ENCODE measurements around the gene SLC18A2. TPM values are rescaled to one million over a fixed set of nuclear protein-coding genes. Genes with fewer than 3 reads are reported as not detected.
"Not testable (repeated sequence)": the region's sequence is repeated elsewhere in the genome, so short reads cannot be mapped to it uniquely, and the experiment has no call there.

SLC18A2 gene
- polyA plus RNA-seq, 1 donor from 2014 or later, result 0.19 TPM

GRCh38 chr10:117298219-117298618 is 57.3 kb downstream of the SLC18A2 start:
- Mint-ChIP-seq H3K27me3 (no peaks in the 10 kb centered on the region), H3K27ac (no peak overlapping the region), H3K4me1 (peaks cover 0 to 6% (median 4%) of the 10 kb centered on the region in 3 donors), H3K4me3 (no peak overlapping the region), H3K9me3 (peaks cover 0 to 15% (median 3%) of the 10 kb centered on the region in 3 donors), H3K36me3 (peaks cover 11% of the 10 kb centered on the region)

GRCh38 chr10:117299435-117299834 is 58.5 kb downstream of the SLC18A2 start:
- Mint-ChIP-seq H3K27me3 (no peaks in the 10 kb centered on the region), H3K9me3 (peaks cover 0 to 16% (median 3%) of the 10 kb centered on the region in 3 donors), H3K4me1 (peaks cover 0 to 6% (median 4%) of the 10 kb centered on the region in 3 donors), H3K36me3 (peaks cover 11% of the 10 kb centered on the region), H3K4me3 (no peak overlapping the region), H3K27ac (no peak overlapping the region)

GRCh38 chr10:117300671-117301070 is 59.8 kb downstream of the SLC18A2 start:
- Mint-ChIP-seq H3K27me3 (no peaks in the 10 kb centered on the region), H3K4me3 (no peak overlapping the region), H3K27ac (no peak overlapping the region), H3K4me1 (peaks cover 0 to 4% (median 3%) of the 10 kb centered on the region in 3 donors), H3K9me3 (peaks cover 0 to 16% (median 3%) of the 10 kb centered on the region in 3 donors), H3K36me3 (peaks cover 9% of the 10 kb centered on the region)

- peaks cover 0 to 16% (median 3%) of the 10 kb centered on the region in 3 donors for H3K9me3 Mint-ChIP-seq
- H3K27me3 Mint-ChIP-seq, H3K4me3 Mint-ChIP-seq, H3K27ac Mint-ChIP-seq, H3K4me1 Mint-ChIP-seq: not testable (repeated sequence)
- H3K36me3 Mint-ChIP-seq, result peaks cover 12% of the 10 kb centered on the region
Observed at GRCh38 chr10:117303451-117303850, 62.5 kb downstream of the SLC18A2 start.

GRCh38 chr10:117306674-117307073 is 65.8 kb downstream of the SLC18A2 start:
- Mint-ChIP-seq H3K27me3 (no peaks in the 10 kb centered on the region), H3K27ac (no peak overlapping the region), H3K36me3 (peaks cover 10% of the 10 kb centered on the region), H3K4me1 (peaks cover 0 to 5% (median 0%) of the 10 kb centered on the region in 3 donors), H3K9me3 (peaks cover 0 to 10% (median 3%) of the 10 kb centered on the region in 3 donors), H3K4me3 (no peak overlapping the region)

- Mint-ChIP-seq H3K4me1 (peaks cover 0 to 2% (median 0%) of the 10 kb centered on the region in 3 donors), H3K36me3 (peaks cover 8% of the 10 kb centered on the region), H3K4me3 (no peak overlapping the region), H3K27ac (no peak overlapping the region), H3K27me3 (no peaks in the 10 kb centered on the region), H3K9me3 (no peaks in the 10 kb centered on the region)
Observed at GRCh38 chr10:117311261-117311660, 70.3 kb downstream of the SLC18A2 start.

GRCh38 chr10:117312430-117312829 is 71.5 kb downstream of the SLC18A2 start:
- Mint-ChIP-seq H3K36me3 (peaks cover 9% of the 10 kb centered on the region), H3K27ac (no peak overlapping the region), H3K4me1 (peaks cover 0 to 2% (median 0%) of the 10 kb centered on the region in 3 donors), H3K4me3 (no peak overlapping the region), H3K27me3 (no peaks in the 10 kb centered on the region), H3K9me3 (no peaks in the 10 kb centered on the region)

- no peak overlapping the region for H3K4me3 Mint-ChIP-seq
- H3K27me3 Mint-ChIP-seq, result no peaks in the 10 kb centered on the region
- no peaks in the 10 kb centered on the region for H3K9me3 Mint-ChIP-seq
- no peak overlapping the region for H3K27ac Mint-ChIP-seq
- peaks cover 0 to 2% (median 0%) of the 10 kb centered on the region in 3 donors for H3K4me1 Mint-ChIP-seq
- peaks cover 7% of the 10 kb centered on the region for H3K36me3 Mint-ChIP-seq
Observed at GRCh38 chr10:117313641-117314040, 72.7 kb downstream of the SLC18A2 start.

- Mint-ChIP-seq H3K27me3 (no peaks in the 10 kb centered on the region), H3K9me3 (no peaks in the 10 kb centered on the region), H3K27ac (no peak overlapping the region)
Observed at GRCh38 chr10:117316701-117317100, 75.8 kb downstream of the SLC18A2 start.

GRCh38 chr10:117318909-117319308 is 78.0 kb downstream of the SLC18A2 start:
- Mint-ChIP-seq H3K27me3 (no peaks in the 10 kb centered on the region), H3K9me3 (no peaks in the 10 kb centered on the region), H3K4me3 (no peak overlapping the region), H3K4me1 (peaks cover 2 to 3% (median 3%) of the 10 kb centered on the region in 3 donors), H3K27ac (no peak overlapping the region), H3K36me3 (peaks cover 11% of the 10 kb centered on the region)

More at GRCh38 chr10:117316701-117317100, 75.8 kb downstream of the SLC18A2 start:
- peaks cover 13% of the 10 kb centered on the region for H3K36me3 Mint-ChIP-seq
- H3K4me1 Mint-ChIP-seq, result peaks cover 2 to 3% (median 3%) of the 10 kb centered on the region in 3 donors
- no peak overlapping the region for H3K4me3 Mint-ChIP-seq

- Mint-ChIP-seq H3K9me3 (no peaks in the 10 kb centered on the region), H3K27ac (no peak overlapping the region), H3K27me3 (no peaks in the 10 kb centered on the region), H3K4me3 (no peak overlapping the region), H3K4me1 (peaks cover 2 to 3% (median 3%) of the 10 kb centered on the region in 3 donors), H3K36me3 (peaks cover 9% of the 10 kb centered on the region)
Observed at GRCh38 chr10:117320050-117320665, 79.2 kb downstream of the SLC18A2 start.

- Mint-ChIP-seq H3K9me3 (no peaks in the 10 kb centered on the region), H3K27me3 (no peaks in the 10 kb centered on the region), H3K4me3 (no peak overlapping the region), H3K4me1 (peaks cover 2 to 9% (median 3%) of the 10 kb centered on the region in 3 donors), H3K27ac (no peak overlapping the region), H3K36me3 (peaks cover 6% of the 10 kb centered on the region)
Observed at GRCh38 chr10:117322260-117322659, 81.3 kb downstream of the SLC18A2 start.

- no peak overlapping the region for H3K27ac Mint-ChIP-seq
- H3K36me3 Mint-ChIP-seq, result peaks cover 2% of the 10 kb centered on the region
- H3K4me1 Mint-ChIP-seq, result peaks cover 3 to 9% (median 4%) of the 10 kb centered on the region in 3 donors
- no peaks in the 10 kb centered on the region for H3K9me3 Mint-ChIP-seq
- H3K4me3 Mint-ChIP-seq, result no peak overlapping the region
- no peaks in the 10 kb centered on the region for H3K27me3 Mint-ChIP-seq
Observed at GRCh38 chr10:117324367-117324766, 83.5 kb downstream of the SLC18A2 start.

- H3K27ac Mint-ChIP-seq, result no peak overlapping the region
- no peak overlapping the region for H3K4me3 Mint-ChIP-seq
Observed at GRCh38 chr10:117327262-117327661, 86.3 kb downstream of the SLC18A2 start.

More at GRCh38 chr10:117327262-117327661, 86.3 kb downstream of the SLC18A2 start:
- Mint-ChIP-seq H3K27me3 (no peaks in the 10 kb centered on the region), H3K36me3 (peaks cover 3% of the 10 kb centered on the region), H3K9me3 (no peaks in the 10 kb centered on the region), H3K4me1 (peaks cover 5 to 12% (median 9%) of the 10 kb centered on the region in 3 donors)

Measured in IgD-negative memory B cell (primary cell).